ENCODE measurements around the gene WNT4. TPM values are rescaled to one million over a fixed set of nuclear protein-coding genes. Genes with fewer than 3 reads are reported as not detected.

WNT4 gene
- total RNA-seq, 2 donors from 2014 or later = 0.52 to 1.3 TPM

GRCh38 chr1:22089787-22090186 lies 53.1 kb downstream of the WNT4 start:
- Histone ChIP-seq H3K4me1 (peaks cover 25% of the 10 kb centered on the region), H3K27me3 (no peaks in the 10 kb centered on the region), H3K4me3 (no peak overlapping the region), H3K9me3 (no peaks in the 10 kb centered on the region), H3K27ac (peak overlapping the region in 1 of 4 donors; percentile 27), H3K36me3 (replicated peaks in 1 of 2; ENCODE audit: insufficient read depth in 1 of 2, low read depth in 2 of 2) (peaks cover 0 to 20% of the 10 kb centered on the region in 2 donors)
- WGBS, 2 donors = 24 to 33% methylated on average over 6 of the region's 6 CpGs
- TF ChIP-seq CTCF (IDR thresholded peaks at IDR 0.05) (no peak), POLR2A (IDR thresholded peaks at IDR 0.05) (no peak)
- DNase-seq (no peak), ATAC-seq (no peak)
- intact Hi-C loops (cut with DNase I) = no loop called here

GRCh38 chr1:22089134-22089571 lies 53.7 kb downstream of the WNT4 start:
- DNase-seq = no peak
- Histone ChIP-seq H3K36me3 (replicated peaks in 1 of 2; ENCODE audit: insufficient read depth in 1 of 2, low read depth in 2 of 2) (peaks cover 0 to 18% of the 10 kb centered on the region in 2 donors), H3K9me3 (no peaks in the 10 kb centered on the region), H3K4me3 (no peak overlapping the region), H3K27me3 (no peaks in the 10 kb centered on the region), H3K27ac (no peak overlapping the region), H3K4me1 (peaks cover 25% of the 10 kb centered on the region)
- intact Hi-C loops (cut with DNase I) = no loop called here
- no peak for ATAC-seq
- 22 to 36% methylated on average over 3 of the region's 3 CpGs for WGBS, 2 donors
- TF ChIP-seq CTCF (IDR thresholded peaks at IDR 0.05) (no peak), POLR2A (IDR thresholded peaks at IDR 0.05) (no peak)

GRCh38 chr1:22088331-22088730 lies 54.6 kb downstream of the WNT4 start:
- H3K4me3 ChIP-seq = no peak overlapping the region
- no peaks in the 10 kb centered on the region for H3K9me3 ChIP-seq
- TF ChIP-seq POLR2A (IDR thresholded peaks at IDR 0.05) (no peak), CTCF (IDR thresholded peaks at IDR 0.05) (no peak)
- intact Hi-C loops (cut with DNase I) = no loop called here
- peaks cover 0 to 16% of the 10 kb centered on the region in 2 donors for H3K36me3 ChIP-seq (replicated peaks in 1 of 2; ENCODE audit: insufficient read depth in 1 of 2, low read depth in 2 of 2)
- peaks cover 25% of the 10 kb centered on the region for H3K4me1 ChIP-seq
- 33 to 51% methylated on average over 2 of the region's 2 CpGs for WGBS, 2 donors
- no peak overlapping the region for H3K27ac ChIP-seq
- DNase-seq (no peak), ATAC-seq (no peak)
- no peaks in the 10 kb centered on the region for H3K27me3 ChIP-seq

GRCh38 chr1:22080191-22080590 lies 62.7 kb downstream of the WNT4 start:
- 79 to 91% methylated on average over 2 of the region's 2 CpGs for WGBS, 2 donors
- DNase-seq = no peak
- no peaks in the 10 kb centered on the region for H3K36me3 ChIP-seq (replicated peaks in 1 of 2; ENCODE audit: insufficient read depth in 1 of 2, low read depth in 2 of 2)
- H3K27ac ChIP-seq = no peak overlapping the region
- intact Hi-C loops (cut with DNase I) = no loop called here
- no peak overlapping the region for H3K4me3 ChIP-seq
- ATAC-seq = no peak
- TF ChIP-seq CTCF (IDR thresholded peaks at IDR 0.05) (no peak), POLR2A (IDR thresholded peaks at IDR 0.05) (no peak)
- H3K27me3 ChIP-seq = no peaks in the 10 kb centered on the region
- no peaks in the 10 kb centered on the region for H3K9me3 ChIP-seq
- peaks cover 40% of the 10 kb centered on the region for H3K4me1 ChIP-seq

- Histone ChIP-seq H3K27ac (no peak overlapping the region), H3K4me1 (peaks cover 60% of the 10 kb centered on the region), H3K27me3 (no peaks in the 10 kb centered on the region), H3K9me3 (no peaks in the 10 kb centered on the region), H3K36me3 (replicated peaks in 1 of 2; ENCODE audit: insufficient read depth in 1 of 2, low read depth in 2 of 2) (no peaks in the 10 kb centered on the region), H3K4me3 (no peak overlapping the region)
- DNase-seq (no peak), ATAC-seq (no peak)
- TF ChIP-seq CTCF (IDR thresholded peaks at IDR 0.05) (no peak), POLR2A (IDR thresholded peaks at IDR 0.05) (no peak)
- WGBS, 2 donors = 72% methylated on average over 2 of the region's 2 CpGs
- intact Hi-C loops (cut with DNase I) = no loop called here
These were observed 64.8 kb downstream of the WNT4 start for GRCh38 chr1:22078133-22078532.

Measured in body of pancreas (tissue), 4 donors.